RWPE1 (cell line): Measurements from ENCODE around the gene ACACB.

Experiments used
- CTCF ChIA-PET: fragments of 350-600 bp; sonication (Branson Sonifier 250); formaldehyde crosslinking; extraction: SDS; loops from one replicate; lab custom pipeline; 2021; lab: Yijun Ruan, JAX
- POLR2A ChIA-PET: fragments of 400-600 bp; formaldehyde crosslinking; extraction: SDS; loops from one replicate; lab custom pipeline; 2020; ENCODE audit warnings: antibody characterized with exemption; ENCODE audit not compliant: low non-redundant PET; lab: Yijun Ruan, JAX
- DNase-seq: peaks from one replicate; pipeline ENCODE4 v3.0.0; 2012; ENCODE audit warnings: low spot score
- H3K27ac ChIP-seq: fragments of 450-650 bp; 2 replicates; pipeline ENCODE4 v1.5.1; 2017
- CTCF ChIP-seq: fragments of 450-650 bp; conservative IDR thresholded peaks from 2 replicates; pipeline ENCODE4 v1.5.1; 2017; ENCODE audit warnings: low read depth, mild to moderate bottlenecking

The ACACB gene

GRCh38 chr12:109115404-109115757 is 1.0 kb upstream of the ACACB start:
- CTCF ChIA-PET, result interaction anchor here (0.5 kb wide), 1 partner anchor 233 kb away, joined by 3 read pairs; no protein-coding TSS in a partner anchor
- DNase-seq, result no peak
- TF ChIP-seq CTCF, result no peak
- H3K27ac ChIP-seq, result no peak overlapping the region
- POLR2A ChIA-PET, result no interaction called here

DNA sequence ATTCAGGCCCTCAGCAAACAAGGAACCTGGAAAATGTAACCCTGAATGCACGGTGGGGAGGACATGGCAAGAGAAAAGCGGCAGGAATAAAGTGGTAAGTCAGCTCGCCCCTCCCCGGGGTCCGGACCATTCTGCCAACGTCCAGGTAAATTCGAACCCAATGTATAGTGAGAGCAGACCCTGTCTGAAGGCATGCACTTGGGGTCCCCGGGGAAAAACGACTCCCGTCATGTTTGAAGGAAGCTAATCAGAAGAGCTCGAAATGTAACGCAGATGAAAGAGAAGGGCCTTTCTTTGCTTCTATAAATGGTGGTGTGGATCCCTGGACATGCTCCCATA is 193 bp downstream of the ACACB start:
- H3K27ac ChIP-seq, result no peak overlapping the region
- no peak for DNase-seq
- no peak for TF ChIP-seq CTCF
- ChIA-PET CTCF (no interaction called here), POLR2A (no interaction called here)

DNA sequence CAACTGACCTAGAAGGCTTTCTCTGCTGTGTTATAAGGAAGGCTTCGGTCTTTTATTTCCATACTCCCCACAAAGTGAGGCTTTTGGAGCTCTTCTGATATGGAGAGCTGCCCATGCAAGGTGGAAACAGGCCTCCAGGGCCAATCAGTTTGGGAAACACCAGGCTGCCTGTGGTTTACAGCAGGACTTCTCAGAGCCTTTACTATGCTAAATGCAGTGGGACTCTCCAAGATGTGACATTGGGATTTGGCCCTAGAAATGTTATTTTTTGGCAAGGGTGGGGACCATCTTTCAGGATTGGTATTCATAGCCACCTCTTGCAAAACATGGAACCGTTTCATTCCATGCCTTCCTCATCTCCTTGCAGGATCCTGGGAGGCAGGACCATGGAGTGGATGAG is 3.7 kb downstream of the ACACB start:
- CTCF ChIA-PET, result interaction anchor here (0.6 kb wide), 1 partner anchor 18 kb away, joined by 3 read pairs; no protein-coding TSS in a partner anchor
- no peak overlapping the region for H3K27ac ChIP-seq
- POLR2A ChIA-PET, result no interaction called here
- DNase-seq, result no peak
- TF ChIP-seq CTCF, result no peak

GRCh38 chr12:109120557-109120956 is 4.2 kb downstream of the ACACB start:
- ChIA-PET CTCF (interaction anchor here (0.6 kb wide), 1 partner anchor 18 kb away, joined by 3 read pairs; no protein-coding TSS in a partner anchor), POLR2A (no interaction called here)
- no peak for DNase-seq
- no peak overlapping the region for H3K27ac ChIP-seq
- TF ChIP-seq CTCF, result no peak

- no peak for DNase-seq
- POLR2A ChIA-PET, result no interaction called here
- H3K27ac ChIP-seq, result no peak overlapping the region
- TF ChIP-seq CTCF, result no peak
- CTCF ChIA-PET, result no interaction called here
These were observed 5.0 kb downstream of the ACACB start for GRCh38 chr12:109121346-109121880.

DNA sequence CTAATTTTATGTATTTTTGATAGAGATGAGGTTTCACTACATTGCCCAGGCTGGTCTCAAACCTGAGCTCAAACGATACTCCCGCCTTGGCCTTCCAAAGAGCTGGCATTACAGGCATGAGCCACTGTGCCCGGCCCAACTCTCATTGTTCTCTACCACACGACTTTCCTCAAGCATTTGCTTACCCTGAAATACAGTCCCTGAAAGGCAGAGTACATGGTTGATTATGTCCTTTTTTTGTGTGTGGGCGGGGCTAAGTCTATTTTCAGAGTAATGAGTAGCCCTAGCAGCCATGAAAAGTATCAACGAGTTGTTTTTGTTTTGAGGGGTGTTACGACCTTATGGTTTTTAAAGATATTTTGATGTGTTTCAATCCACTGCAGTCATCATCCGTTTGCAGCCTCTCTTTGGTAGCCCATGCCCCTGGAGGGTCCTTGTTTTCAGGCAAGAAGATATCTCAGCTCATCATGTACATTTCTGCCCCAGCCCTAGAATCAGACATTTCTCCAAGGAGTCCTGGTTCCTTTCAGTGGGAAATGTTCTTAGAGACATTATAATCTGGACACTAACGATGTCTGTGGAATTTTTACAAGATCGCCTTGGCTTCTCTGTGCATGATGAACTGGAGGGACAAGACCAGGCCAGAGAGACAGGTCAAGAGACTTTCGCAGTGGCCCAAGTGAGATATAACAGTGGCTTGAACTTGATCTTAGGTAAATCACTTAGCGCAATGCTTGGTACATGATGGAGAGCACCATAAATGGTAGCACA is 8.7 kb downstream of the ACACB start:
- CTCF ChIA-PET, result interaction anchor here (1.4 kb wide), 1 partner anchor 13 kb away, joined by 4 read pairs; no protein-coding TSS in a partner anchor
- POLR2A ChIA-PET, result no interaction called here
- no peak overlapping the region for H3K27ac ChIP-seq
- DNase-seq, result no peak
- no peak for TF ChIP-seq CTCF
